ES-I3 (cell line): ENCODE results near the gene DPYD.

ENCODE experiments used
- H3K36me3 ChIP-seq: 2 replicates; pipeline ENCODE4 v1.6.1; 2013; ENCODE audit warnings: mild to moderate bottlenecking, low read length, control low read depth, moderate library complexity; ENCODE audit not compliant: insufficient read depth
- H3K4me1 ChIP-seq: 2 replicates; pipeline ENCODE4 v1.6.1; 2013; ENCODE audit warnings: mild to moderate bottlenecking, control low read depth, low read length; ENCODE audit not compliant: insufficient read depth
- H3K9ac ChIP-seq: 2 replicates; pipeline ENCODE4 v1.6.1; 2013; ENCODE audit warnings: low read depth, mild to moderate bottlenecking, low read length, moderate library complexity
- H3K9me3 ChIP-seq: 2 replicates; pipeline ENCODE4 v1.6.1; 2013; ENCODE audit warnings: mild to moderate bottlenecking, low read length, moderate library complexity; ENCODE audit not compliant: control insufficient read depth, insufficient read depth

DPYD gene

GRCh38 chr1:97334454-97334853, 586.4 kb downstream of the DPYD start:
- Histone ChIP-seq H3K9ac (no peak overlapping the region), H3K4me1 (no peaks in the 10 kb centered on the region), H3K36me3 (no peaks in the 10 kb centered on the region), H3K9me3 (no peaks in the 10 kb centered on the region)

GRCh38 chr1:97332716-97333115, 588.1 kb downstream of the DPYD start:
- Histone ChIP-seq H3K9ac (no peak overlapping the region), H3K36me3 (no peaks in the 10 kb centered on the region), H3K4me1 (no peaks in the 10 kb centered on the region), H3K9me3 (no peaks in the 10 kb centered on the region)

GRCh38 chr1:97331165-97331564, 589.7 kb downstream of the DPYD start:
- H3K36me3 ChIP-seq = no peaks in the 10 kb centered on the region
- H3K9ac ChIP-seq = no peak overlapping the region
- H3K9me3 ChIP-seq = no peaks in the 10 kb centered on the region
- no peaks in the 10 kb centered on the region for H3K4me1 ChIP-seq

- Histone ChIP-seq H3K9me3 (no peaks in the 10 kb centered on the region), H3K9ac (no peak overlapping the region), H3K4me1 (no peaks in the 10 kb centered on the region), H3K36me3 (no peaks in the 10 kb centered on the region)
These were observed 606.1 kb downstream of the DPYD start for GRCh38 chr1:97314685-97315084.

GRCh38 chr1:97308131-97308530, 612.7 kb downstream of the DPYD start:
- H3K4me1 ChIP-seq = no peaks in the 10 kb centered on the region
- H3K9me3 ChIP-seq = no peaks in the 10 kb centered on the region
- no peak overlapping the region for H3K9ac ChIP-seq
- H3K36me3 ChIP-seq = no peaks in the 10 kb centered on the region

GRCh38 chr1:97307568-97307967, 613.3 kb downstream of the DPYD start:
- Histone ChIP-seq H3K4me1 (no peaks in the 10 kb centered on the region), H3K9ac (no peak overlapping the region), H3K9me3 (no peaks in the 10 kb centered on the region), H3K36me3 (no peaks in the 10 kb centered on the region)

GRCh38 chr1:97307151-97307550, 613.7 kb downstream of the DPYD start:
- Histone ChIP-seq H3K36me3 (no peaks in the 10 kb centered on the region), H3K9ac (no peak overlapping the region), H3K9me3 (no peaks in the 10 kb centered on the region), H3K4me1 (no peaks in the 10 kb centered on the region)

GRCh38 chr1:97306504-97306903, 614.3 kb downstream of the DPYD start:
- Histone ChIP-seq H3K36me3 (no peaks in the 10 kb centered on the region), H3K4me1 (no peaks in the 10 kb centered on the region), H3K9ac (no peak overlapping the region), H3K9me3 (no peaks in the 10 kb centered on the region)

GRCh38 chr1:97304366-97304765, 616.5 kb downstream of the DPYD start:
- Histone ChIP-seq H3K4me1 (no peaks in the 10 kb centered on the region), H3K9me3 (no peaks in the 10 kb centered on the region), H3K36me3 (no peaks in the 10 kb centered on the region), H3K9ac (no peak overlapping the region)

GRCh38 chr1:97298966-97299365, 621.9 kb downstream of the DPYD start:
- Histone ChIP-seq H3K9me3 (no peaks in the 10 kb centered on the region), H3K36me3 (no peaks in the 10 kb centered on the region), H3K4me1 (no peaks in the 10 kb centered on the region), H3K9ac (no peak overlapping the region)

- Histone ChIP-seq H3K9me3 (no peaks in the 10 kb centered on the region), H3K4me1 (no peaks in the 10 kb centered on the region), H3K36me3 (no peaks in the 10 kb centered on the region), H3K9ac (no peak overlapping the region)
These were observed 623.2 kb downstream of the DPYD start for GRCh38 chr1:97297611-97298010.

- Histone ChIP-seq H3K9me3 (no peaks in the 10 kb centered on the region), H3K36me3 (no peaks in the 10 kb centered on the region), H3K9ac (no peak overlapping the region), H3K4me1 (no peaks in the 10 kb centered on the region)
These were observed 638.9 kb downstream of the DPYD start for GRCh38 chr1:97281962-97282361.

GRCh38 chr1:97277891-97278654, 642.8 kb downstream of the DPYD start:
- no peaks in the 10 kb centered on the region for H3K4me1 ChIP-seq
- H3K9ac ChIP-seq = no peak overlapping the region
- H3K36me3 ChIP-seq = no peaks in the 10 kb centered on the region
- no peaks in the 10 kb centered on the region for H3K9me3 ChIP-seq

GRCh38 chr1:97271916-97272788, 648.7 kb downstream of the DPYD start:
- no peaks in the 10 kb centered on the region for H3K9me3 ChIP-seq
- H3K9ac ChIP-seq = no peak overlapping the region
- H3K36me3 ChIP-seq = no peaks in the 10 kb centered on the region
- no peaks in the 10 kb centered on the region for H3K4me1 ChIP-seq
